Measurements from ENCODE around the gene SPTA1.

- no peak for TF ChIP-seq CTCF (conservative IDR thresholded peaks at IDR 0.05; ENCODE audit: low read length)
- TF ChIP-seq EZH2phosphoT487 (IDR thresholded peaks at IDR 0.05; ENCODE audit: borderline replicate concordance): no peak
These were observed 10.8 kb downstream of the SPTA1 start for GRCh38 chr1:158675563-158676323.
